HepG2 (cell line): ENCODE results near the gene ACBD7. TPM values are rescaled to one million over a fixed set of nuclear protein-coding genes. Genes with fewer than 3 reads are reported as not detected.

ENCODE experiments used
- AKNA ChIP-seq: sonication (generic); formaldehyde crosslinking; IDR thresholded peaks from 2 replicates; pipeline ENCODE4 v1.4.0; 2020; ENCODE audit warnings: missing genetic modification reagents, borderline replicate concordance
- BHLHE40 ChIP-seq: IDR thresholded peaks from 2 replicates; pipeline ENCODE4 v1.6.1; 2011; ENCODE audit warnings: low read length, improper control_type of control experiment
- CEBPG ChIP-seq: IDR thresholded peaks from 2 replicates; pipeline ENCODE4 v1.6.1; 2016
- E2F2 ChIP-seq: sonication (generic); formaldehyde crosslinking; IDR thresholded peaks from 2 replicates; pipeline ENCODE4 v1.4.0; 2020; ENCODE audit warnings: missing genetic modification reagents, borderline replicate concordance
- IRF2 ChIP-seq: IDR thresholded peaks from 2 replicates; pipeline ENCODE4 v1.6.1; 2018; ENCODE audit warnings: missing genetic modification reagents, missing compliant biosample characterization
- MXD3 ChIP-seq: IDR thresholded peaks from 2 replicates; pipeline ENCODE4 v1.6.1; 2016; ENCODE audit warnings: mild to moderate bottlenecking, missing biosample characterization, missing genetic modification reagents
- PBX2 ChIP-seq: IDR thresholded peaks from 2 replicates; pipeline ENCODE4 v1.6.1; 2016; ENCODE audit warnings: control low read depth
- PHF21A ChIP-seq: sonication (generic); formaldehyde crosslinking; IDR thresholded peaks from 2 replicates; pipeline ENCODE4 v1.5.0; 2020; ENCODE audit warnings: mild to moderate bottlenecking, missing genetic modification reagents
- SKI ChIP-seq: fragments of 450-650 bp; IDR thresholded peaks from one replicate; pipeline ENCODE4 v1.6.1; 2018; ENCODE audit warnings: mild to moderate bottlenecking; ENCODE audit not compliant: partially characterized antibody
- YY1 ChIP-seq: IDR thresholded peaks from 2 replicates; pipeline ENCODE4 v1.6.1; 2011; ENCODE audit warnings: low read length, low read depth, moderate library complexity, mild to moderate bottlenecking; ENCODE audit not compliant: insufficient read depth, insufficient replicate concordance
- ZNF224 ChIP-seq: sonication (generic); formaldehyde crosslinking; IDR thresholded peaks from 2 replicates; pipeline ENCODE4 v1.5.0; 2020; ENCODE audit warnings: mild to moderate bottlenecking, missing genetic modification reagents
- ZNF33B ChIP-seq: sonication (generic); formaldehyde crosslinking; IDR thresholded peaks from 2 replicates; pipeline ENCODE4 v1.5.1; 2020; ENCODE audit warnings: mild to moderate bottlenecking, missing genetic modification reagents
- ZNF432 ChIP-seq: sonication (generic); formaldehyde crosslinking; IDR thresholded peaks from 2 replicates; pipeline ENCODE4 v1.5.0; 2020; ENCODE audit warnings: missing genetic modification reagents, mild to moderate bottlenecking, borderline replicate concordance
- ZNF556 ChIP-seq: sonication (generic); formaldehyde crosslinking; IDR thresholded peaks from 2 replicates; pipeline ENCODE4 v1.4.0; 2020; ENCODE audit warnings: mild to moderate bottlenecking, missing genetic modification reagents, borderline replicate concordance
- ZNF574 ChIP-seq: sonication (generic); formaldehyde crosslinking; IDR thresholded peaks from 2 replicates; pipeline ENCODE4 v1.4.0; 2020; ENCODE audit warnings: missing genetic modification reagents
- ZSCAN22 ChIP-seq: sonication (generic); formaldehyde crosslinking; IDR thresholded peaks from 2 replicates; pipeline ENCODE4 v1.4.0; 2020; ENCODE audit warnings: mild to moderate bottlenecking, missing genetic modification reagents
- polyA plus RNA-seq, 8 experiments: library from polyadenylated mRNA; depleted of rRNA in 3 of 8; stranded (reverse) in 7 of 8; unstranded in 1 of 8; fragments of >200 nt; fragmentation: Illumina TruSeq in 4 of 8; extraction: Trizol in 4 of 8; gene quantifications; 2 replicates each; pipeline versions ENCODE4 v1.2.1 to v1.2.3, GENCODE V29; 2011 to 2016; ENCODE audit warnings: low read depth in 4 of 8, missing spikeins in 1 of 8, mixed read lengths in 1 of 8; ENCODE audit not compliant: insufficient read depth in 1 of 8
- total RNA-seq, 5 experiments: library from RNA; depleted of rRNA; stranded (reverse); fragments of >200 nt; fragmentation: Illumina TruSeq; extraction: Trizol; gene quantifications; 2 replicates each; pipeline ENCODE4 v1.2.3, GENCODE V29; 2016; ENCODE audit warnings: low read depth in 1 of 5

ACBD7 gene
- total and polyA plus RNA-seq, 2 of the 13 experiments (the other 11 are each of a cell fraction or from before 2014, with no cell fraction given): 1.4 to 2.6 TPM

- no peak for TF ChIP-seq ZNF432
- peak; percentile 87; the same call in 1 of the 2 replicates for TF ChIP-seq AKNA
- TF ChIP-seq YY1: peak; percentile 70
- TF ChIP-seq ZNF33B: peak; percentile 70; the same call in 1 of the 2 replicates
- TF ChIP-seq ZSCAN22 (CRISPR knock-in tag): no peak
- TF ChIP-seq ZNF224 (CRISPR knock-in tag): peak; percentile 86
- TF ChIP-seq SKI: no peak
- TF ChIP-seq E2F2 (CRISPR knock-in tag): 0 out of 2 replicates have a peak, but pooled peaks have one; percentile 48
- TF ChIP-seq ZNF574 (CRISPR knock-in tag): peak; percentile 70; the same call in 1 of the 2 replicates
- no peak for TF ChIP-seq BHLHE40
- TF ChIP-seq CEBPG (CRISPR knock-in tag): 0 out of 2 replicates have a peak, but pooled peaks have one; percentile 28
- TF ChIP-seq PBX2 (CRISPR knock-in tag): 0 out of 2 replicates have a peak, but pooled peaks have one; percentile 19
- TF ChIP-seq MXD3 (CRISPR knock-in tag): peak; percentile 96
- TF ChIP-seq IRF2 (CRISPR knock-in tag): no peak
- TF ChIP-seq ZNF556 (CRISPR knock-in tag): peak; percentile 42; the same call in 1 of the 2 replicates
- peak; percentile 53 for TF ChIP-seq PHF21A (CRISPR knock-in tag)
Observed at GRCh38 chr10:15097011-15097812, 8.6 kb upstream of the ACBD7 start, which contains the start of gene RPP38 (continued).
